T-helper 17 cell (primary cell): Measurements from ENCODE around the gene SRL. TPM values are rescaled to one million over a fixed set of nuclear protein-coding genes. Genes with fewer than 3 reads are reported as not detected.
A peak's percentile ranks its signal among the peaks of the same experiment; 100 is the strongest.
"Not testable (repeated sequence)": the region's sequence is repeated elsewhere in the genome, so short reads cannot be mapped to it uniquely, and the experiment has no call there.

Experiments
- ATAC-seq: fragments of 150-1000 bp; cut with Tn5 transposase; 2 replicates; pipeline ENCODE4 v1.10.0; 2021; ENCODE audit warnings: mild to moderate bottlenecking, moderate library complexity
- DNase-seq, 3 donors: peaks; one replicate each; pipeline versions ENCODE4 v3.0.0 to v3.0.0-alpha.2; 2020 to 2021
- H3K9me3 ChIP-seq: one replicate; pipeline ENCODE4 v1.7.0; 2013; ENCODE audit warnings: low read length, mild to moderate bottlenecking; ENCODE audit not compliant: control insufficient read depth, poor library complexity, severe bottlenecking
- H3K27ac Mint-ChIP-seq: one replicate; pipeline ENCODE4 v1.8.0; 2022; ENCODE audit warnings: mild to moderate bottlenecking, moderate library complexity, mixed read lengths
- H3K27me3 Mint-ChIP-seq: one replicate; pipeline ENCODE4 v1.8.0; 2022; ENCODE audit warnings: mixed read lengths
- H3K36me3 Mint-ChIP-seq: one replicate; pipeline ENCODE4 v1.8.0; 2022; ENCODE audit warnings: low read depth, mixed read lengths
- H3K4me1 Mint-ChIP-seq: one replicate; pipeline ENCODE4 v1.8.0; 2022; ENCODE audit warnings: mild to moderate bottlenecking, mixed read lengths
- H3K4me3 Mint-ChIP-seq: one replicate; pipeline ENCODE4 v1.8.0; 2022; ENCODE audit warnings: mild to moderate bottlenecking, moderate library complexity, mixed read lengths
- total RNA-seq, 4 donors: library from RNA in 2 of 4; stranded (reverse) in 2 of 4; gene quantifications; one replicate each; pipeline ENCODE4 v1.2.3 and lab custom pipeline; 2022 to 2026

Gene SRL
- total RNA-seq, 2 donors from 2014 or later: not detected

GRCh38 chr16:4211445-4212210, 30.3 kb downstream of the SRL start:
- not testable (repeated sequence) for H3K27ac Mint-ChIP-seq, ATAC-seq, H3K36me3 Mint-ChIP-seq, DNase-seq, H3K4me3 Mint-ChIP-seq, H3K9me3 ChIP-seq, H3K27me3 Mint-ChIP-seq
- peaks cover 15% of the 10 kb centered on the region for H3K4me1 Mint-ChIP-seq

- H3K27ac Mint-ChIP-seq: no peak overlapping the region
- peaks cover 7% of the 10 kb centered on the region for H3K27me3 Mint-ChIP-seq
- no peak overlapping the region for H3K4me3 Mint-ChIP-seq
- H3K36me3 Mint-ChIP-seq: no peaks in the 10 kb centered on the region
- DNase-seq (no peak), ATAC-seq (no peak)
- H3K4me1 Mint-ChIP-seq: peaks cover 16% of the 10 kb centered on the region
- no peaks in the 10 kb centered on the region for H3K9me3 ChIP-seq
Observed at GRCh38 chr16:4209666-4210065, 32.2 kb downstream of the SRL start.

- ATAC-seq (no peak), DNase-seq (no peak)
- Mint-ChIP-seq H3K27ac (no peak overlapping the region), H3K4me1 (peaks cover 16% of the 10 kb centered on the region), H3K27me3 (peaks cover 7% of the 10 kb centered on the region), H3K36me3 (no peaks in the 10 kb centered on the region), H3K4me3 (no peak overlapping the region)
- H3K9me3 ChIP-seq: no peaks in the 10 kb centered on the region
Observed at GRCh38 chr16:4208341-4208751, 33.5 kb downstream of the SRL start.

GRCh38 chr16:4207683-4208340, 34.1 kb downstream of the SRL start:
- H3K27me3 Mint-ChIP-seq: peaks cover 7% of the 10 kb centered on the region
- no peaks in the 10 kb centered on the region for H3K9me3 ChIP-seq
- peaks cover 16% of the 10 kb centered on the region for H3K4me1 Mint-ChIP-seq
- DNase-seq (no peak), ATAC-seq (no peak)
- H3K27ac Mint-ChIP-seq: no peak overlapping the region
- no peaks in the 10 kb centered on the region for H3K36me3 Mint-ChIP-seq
- peak overlapping the region; percentile 86 for H3K4me3 Mint-ChIP-seq

- H3K9me3 ChIP-seq: no peaks in the 10 kb centered on the region
- Mint-ChIP-seq H3K27ac (no peak overlapping the region), H3K4me3 (peak overlapping the region; percentile 86), H3K27me3 (peaks cover 7% of the 10 kb centered on the region), H3K36me3 (no peaks in the 10 kb centered on the region), H3K4me1 (peaks cover 16% of the 10 kb centered on the region)
- ATAC-seq (no peak), DNase-seq (no peak)
Observed at GRCh38 chr16:4207229-4207628, 34.7 kb downstream of the SRL start.

- H3K36me3 Mint-ChIP-seq: no peaks in the 10 kb centered on the region
- H3K27ac Mint-ChIP-seq: no peak overlapping the region
- DNase-seq (no peak), ATAC-seq (no peak)
- peak overlapping the region; percentile 86 for H3K4me3 Mint-ChIP-seq
- H3K4me1 Mint-ChIP-seq: peaks cover 16% of the 10 kb centered on the region
- no peaks in the 10 kb centered on the region for H3K9me3 ChIP-seq
- peaks cover 7% of the 10 kb centered on the region for H3K27me3 Mint-ChIP-seq
Observed at GRCh38 chr16:4206680-4207079, 35.2 kb downstream of the SRL start.

GRCh38 chr16:4205971-4206370, 35.9 kb downstream of the SRL start:
- Mint-ChIP-seq H3K4me1 (peaks cover 16% of the 10 kb centered on the region), H3K27me3 (peaks cover 7% of the 10 kb centered on the region), H3K4me3 (no peak overlapping the region), H3K27ac (no peak overlapping the region), H3K36me3 (no peaks in the 10 kb centered on the region)
- DNase-seq: no peak
- ATAC-seq: no peak
- no peaks in the 10 kb centered on the region for H3K9me3 ChIP-seq

GRCh38 chr16:4204521-4204920, 37.4 kb downstream of the SRL start:
- Mint-ChIP-seq H3K4me3 (no peak overlapping the region), H3K27me3 (peaks cover 8% of the 10 kb centered on the region), H3K4me1 (peaks cover 21% of the 10 kb centered on the region), H3K36me3 (no peaks in the 10 kb centered on the region), H3K27ac (no peak overlapping the region)
- ATAC-seq: no peak
- no peak for DNase-seq
- H3K9me3 ChIP-seq: no peaks in the 10 kb centered on the region

- H3K27me3 Mint-ChIP-seq: peaks cover 7% of the 10 kb centered on the region
- DNase-seq (no peak), ATAC-seq (no peak)
- no peaks in the 10 kb centered on the region for H3K9me3 ChIP-seq
- no peak overlapping the region for H3K4me3 Mint-ChIP-seq
- peaks cover 19% of the 10 kb centered on the region for H3K4me1 Mint-ChIP-seq
- no peaks in the 10 kb centered on the region for H3K36me3 Mint-ChIP-seq
- no peak overlapping the region for H3K27ac Mint-ChIP-seq
Observed at GRCh38 chr16:4203748-4204147, 38.1 kb downstream of the SRL start.

GRCh38 chr16:4202615-4203345, 39.1 kb downstream of the SRL start:
- no peaks in the 10 kb centered on the region for H3K36me3 Mint-ChIP-seq
- peaks cover 17% of the 10 kb centered on the region for H3K4me1 Mint-ChIP-seq
- peaks cover 7% of the 10 kb centered on the region for H3K27me3 Mint-ChIP-seq
- H3K27ac Mint-ChIP-seq: no peak overlapping the region
- ATAC-seq (no peak), DNase-seq (no peak)
- no peak overlapping the region for H3K4me3 Mint-ChIP-seq
- no peaks in the 10 kb centered on the region for H3K9me3 ChIP-seq

- H3K4me1 Mint-ChIP-seq: peaks cover 6% of the 10 kb centered on the region
- peaks cover 7% of the 10 kb centered on the region for H3K27me3 Mint-ChIP-seq
- no peak for ATAC-seq
- no peak for DNase-seq
- no peak overlapping the region for H3K4me3 Mint-ChIP-seq
- H3K9me3 ChIP-seq: no peaks in the 10 kb centered on the region
- no peaks in the 10 kb centered on the region for H3K36me3 Mint-ChIP-seq
- H3K27ac Mint-ChIP-seq: peak overlapping the region; percentile 43
Observed at GRCh38 chr16:4200781-4201137, 41.1 kb downstream of the SRL start.

GRCh38 chr16:4200000-4200780, 41.7 kb downstream of the SRL start:
- Mint-ChIP-seq H3K27ac (peak overlapping the region; percentile 43), H3K4me1 (peaks cover 6% of the 10 kb centered on the region)
- DNase-seq: no peak

GRCh38 chr16:4198816-4199215, 43.1 kb downstream of the SRL start:
- no peaks in the 10 kb centered on the region for H3K36me3 Mint-ChIP-seq
- peaks cover 7% of the 10 kb centered on the region for H3K27me3 Mint-ChIP-seq
- no peak for DNase-seq
- H3K4me3 Mint-ChIP-seq: no peak overlapping the region
- H3K9me3 ChIP-seq: no peaks in the 10 kb centered on the region
- ATAC-seq: no peak
- peaks cover 6% of the 10 kb centered on the region for H3K4me1 Mint-ChIP-seq
- peak overlapping the region; percentile 34 for H3K27ac Mint-ChIP-seq

More at GRCh38 chr16:4200000-4200780, 41.7 kb downstream of the SRL start:
- ATAC-seq: peak; percentile 47
- peaks cover 7% of the 10 kb centered on the region for H3K27me3 Mint-ChIP-seq
- no peaks in the 10 kb centered on the region for H3K36me3 Mint-ChIP-seq
- no peak overlapping the region for H3K4me3 Mint-ChIP-seq
- no peaks in the 10 kb centered on the region for H3K9me3 ChIP-seq
